ENCODE data around the gene MAS1. TPM values are rescaled to one million over a fixed set of nuclear protein-coding genes. Genes with fewer than 3 reads are reported as not detected.

Gene MAS1
- total and polyA plus RNA-seq, 4 donors: 0.01 to 0.14 (median 0.02) TPM; not detected in 1

- whole genome bisulfite sequencing, 2 donors: 72 to 80% methylated on average over 15 of the region's 15 CpGs
- no peaks in the 10 kb centered on the region for H3K9me3 ChIP-seq (ENCODE audit: control insufficient read depth in 4 of 4, insufficient read depth in 3 of 4, low read length in 3 of 4)
- H3K4me3 ChIP-seq: no peak overlapping the region
- DNase-seq: peak; percentile 26 to 50 (median 49)
- TF ChIP-seq CTCF (IDR thresholded peaks at IDR 0.05; ENCODE audit: control extremely low read depth, extremely low read depth): no peak
- H3K4me1 ChIP-seq (ENCODE audit: control insufficient read depth in 5 of 5, insufficient read depth in 5 of 5, low read length in 5 of 5): peaks cover 0 to 6% (median 0%) of the 10 kb centered on the region in 5 donors
- no peak overlapping the region for H3K9ac ChIP-seq (ENCODE audit: insufficient read depth in 1 of 2, low read length in 2 of 2)
- H3K27me3 ChIP-seq (ENCODE audit: control insufficient read depth in 3 of 3, insufficient read depth in 3 of 3, low read length in 2 of 3): no peaks in the 10 kb centered on the region
- no peak for ATAC-seq (ENCODE audit: insufficient read depth, low FRiP score)
- H3K27ac ChIP-seq (ENCODE audit: low read depth in 1 of 2, low read length in 1 of 2): no peak overlapping the region
- no peaks in the 10 kb centered on the region for H3K36me3 ChIP-seq (ENCODE audit: control insufficient read depth in 4 of 4, insufficient read depth in 4 of 4, low read length in 4 of 4)
Observed at GRCh38 chr6:159899994-159900745, 9.4 kb downstream of the MAS1 start.

GRCh38 chr6:159902620-159903019, 11.8 kb downstream of the MAS1 start:
- no peaks in the 10 kb centered on the region for H3K27me3 ChIP-seq (ENCODE audit: control insufficient read depth in 3 of 3, insufficient read depth in 3 of 3, low read length in 2 of 3)
- H3K9me3 ChIP-seq (ENCODE audit: control insufficient read depth in 4 of 4, insufficient read depth in 3 of 4, low read length in 3 of 4): no peaks in the 10 kb centered on the region
- H3K9ac ChIP-seq (ENCODE audit: insufficient read depth in 1 of 2, low read length in 2 of 2): no peak overlapping the region
- no peaks in the 10 kb centered on the region for H3K36me3 ChIP-seq (ENCODE audit: control insufficient read depth in 4 of 4, insufficient read depth in 4 of 4, low read length in 4 of 4)
- no peak for TF ChIP-seq CTCF (IDR thresholded peaks at IDR 0.05; ENCODE audit: control extremely low read depth, extremely low read depth)
- no peak for ATAC-seq (ENCODE audit: insufficient read depth, low FRiP score)
- no peak overlapping the region for H3K4me3 ChIP-seq
- H3K4me1 ChIP-seq (ENCODE audit: control insufficient read depth in 5 of 5, insufficient read depth in 5 of 5, low read length in 5 of 5): peaks cover 0 to 6% (median 0%) of the 10 kb centered on the region in 5 donors
- no peak for DNase-seq
- 83 to 91% methylated on average over 9 of the region's 9 CpGs for WGBS, 2 donors
- no peak overlapping the region for H3K27ac ChIP-seq (ENCODE audit: low read depth in 1 of 2, low read length in 1 of 2)

- Histone ChIP-seq H3K4me1 (ENCODE audit: control insufficient read depth in 5 of 5, insufficient read depth in 5 of 5, low read length in 5 of 5) (peaks cover 0 to 6% (median 0%) of the 10 kb centered on the region in 5 donors), H3K9ac (ENCODE audit: insufficient read depth in 1 of 2, low read length in 2 of 2) (no peak overlapping the region), H3K27ac (ENCODE audit: low read depth in 1 of 2, low read length in 1 of 2) (no peak overlapping the region), H3K27me3 (ENCODE audit: control insufficient read depth in 3 of 3, insufficient read depth in 3 of 3, low read length in 2 of 3) (peaks cover 0 to 1% (median 0%) of the 10 kb centered on the region in 3 donors), H3K9me3 (ENCODE audit: control insufficient read depth in 4 of 4, insufficient read depth in 3 of 4, low read length in 3 of 4) (no peaks in the 10 kb centered on the region), H3K36me3 (ENCODE audit: control insufficient read depth in 4 of 4, insufficient read depth in 4 of 4, low read length in 4 of 4) (no peaks in the 10 kb centered on the region), H3K4me3 (no peak overlapping the region)
- WGBS, 2 donors: 86% methylated on average over 9 of the region's 9 CpGs
- TF ChIP-seq CTCF (IDR thresholded peaks at IDR 0.05; ENCODE audit: control extremely low read depth, extremely low read depth): no peak
- DNase-seq (no peak), ATAC-seq (ENCODE audit: insufficient read depth, low FRiP score) (no peak)
Observed at GRCh38 chr6:159904497-159904911, 13.7 kb downstream of the MAS1 start.
